CD4-positive, alpha-beta memory T cell (primary cell): Measurements from ENCODE around the gene UCP2. TPM values are rescaled to one million over a fixed set of nuclear protein-coding genes. Genes with fewer than 3 reads are reported as not detected.

Source experiments
- CTCF ChIA-PET: fragments of 350-600 bp; sonication (Branson Sonifier 250); formaldehyde crosslinking; loops from one replicate; lab custom pipeline; 2021; ENCODE audit warnings: inconsistent platforms; ENCODE audit not compliant: partially characterized antibody; lab: Charles Lee
- POLR2A ChIA-PET: fragments of 350-600 bp; sonication (Branson Sonifier 250); formaldehyde crosslinking; loops from one replicate; lab custom pipeline; 2021; ENCODE audit not compliant: partially characterized antibody; lab: Charles Lee
- DNase-seq, 5 donors: peaks; one replicate each; pipeline versions ENCODE4 v3.0.0 to v3.0.0-alpha.2; 2020 to 2022; ENCODE audit warnings: mixed read lengths in 1 of 5
- H3K27ac ChIP-seq: one replicate; pipeline ENCODE4 v1.7.0; 2013; ENCODE audit warnings: low read depth, low read length
- H3K27me3 ChIP-seq: 2 replicates; pipeline ENCODE4 v1.7.0; 2013; ENCODE audit warnings: mild to moderate bottlenecking, low read length, moderate library complexity; ENCODE audit not compliant: insufficient read depth
- H3K36me3 ChIP-seq: 2 replicates; pipeline ENCODE4 v1.7.0; 2013; ENCODE audit warnings: mild to moderate bottlenecking, low read length, moderate library complexity; ENCODE audit not compliant: insufficient read depth
- H3K4me1 ChIP-seq: 2 replicates; pipeline ENCODE4 v1.7.0; 2013; ENCODE audit warnings: mild to moderate bottlenecking, low read length, moderate library complexity; ENCODE audit not compliant: insufficient read depth
- H3K4me3 ChIP-seq, 2 donors: one replicate each; pipeline ENCODE4 v1.7.0; 2013; ENCODE audit warnings: low read length in 2 of 2, mild to moderate bottlenecking in 1 of 2
- H3K9me3 ChIP-seq, 2 donors: one replicate each; pipeline ENCODE4 v1.7.0; 2013; ENCODE audit warnings: low read length in 2 of 2, control low read depth in 1 of 2; ENCODE audit not compliant: control insufficient read depth in 1 of 2
- H3K27ac Mint-ChIP-seq, 7 donors: one replicate each; pipeline ENCODE4 v1.8.0; 2020 to 2021; ENCODE audit warnings: mixed read lengths in 7 of 7, mild to moderate bottlenecking in 6 of 7, inconsistent platforms in 3 of 7, moderate library complexity in 3 of 7
- H3K27me3 Mint-ChIP-seq, 2 donors: one replicate each; pipeline ENCODE4 v1.8.0; 2020 to 2021; ENCODE audit warnings: mixed read lengths in 2 of 2
- H3K36me3 Mint-ChIP-seq, 2 donors: one replicate each; pipeline ENCODE4 v1.8.0; 2020 to 2021; ENCODE audit warnings: mixed read lengths in 2 of 2, inconsistent platforms in 1 of 2, mild to moderate bottlenecking in 1 of 2
- H3K4me1 Mint-ChIP-seq, 4 donors: one replicate each; pipeline ENCODE4 v1.8.0; 2020 to 2021; ENCODE audit warnings: mixed read lengths in 4 of 4, mild to moderate bottlenecking in 1 of 4
- H3K4me3 Mint-ChIP-seq, 8 donors: one replicate each; pipeline ENCODE4 v1.8.0; 2020 to 2021; ENCODE audit warnings: mixed read lengths in 8 of 8, mild to moderate bottlenecking in 7 of 8, moderate library complexity in 6 of 8, inconsistent platforms in 3 of 8
- H3K9me3 Mint-ChIP-seq, 8 donors: one replicate each; pipeline ENCODE4 v1.8.0; 2020 to 2021; ENCODE audit warnings: mixed read lengths in 8 of 8, mild to moderate bottlenecking in 5 of 8, inconsistent platforms in 3 of 8, moderate library complexity in 1 of 8
- intact Hi-C: fragments of 100-400 bp; cut with micrococcal nuclease; formaldehyde crosslinking; loops from one replicate; pipeline ENCODE4 v1.15.1; 2023
- polyA plus RNA-seq, 2 donors: library from polyadenylated mRNA; unstranded; fragments of 300-500 nt; fragmentation: Illumina TruSeq; gene quantifications; one replicate each; pipeline ENCODE4 v1.2.3, GENCODE V29; 2021
- total RNA-seq, 2 experiments: library from RNA; stranded (reverse); gene quantifications; one replicate each; pipeline ENCODE4 v1.2.3, GENCODE V29; 2021

Gene UCP2
- total and polyA plus RNA-seq, 4 experiments from 2014 or later = 325 to 1,459 (median 623) TPM

DNA sequence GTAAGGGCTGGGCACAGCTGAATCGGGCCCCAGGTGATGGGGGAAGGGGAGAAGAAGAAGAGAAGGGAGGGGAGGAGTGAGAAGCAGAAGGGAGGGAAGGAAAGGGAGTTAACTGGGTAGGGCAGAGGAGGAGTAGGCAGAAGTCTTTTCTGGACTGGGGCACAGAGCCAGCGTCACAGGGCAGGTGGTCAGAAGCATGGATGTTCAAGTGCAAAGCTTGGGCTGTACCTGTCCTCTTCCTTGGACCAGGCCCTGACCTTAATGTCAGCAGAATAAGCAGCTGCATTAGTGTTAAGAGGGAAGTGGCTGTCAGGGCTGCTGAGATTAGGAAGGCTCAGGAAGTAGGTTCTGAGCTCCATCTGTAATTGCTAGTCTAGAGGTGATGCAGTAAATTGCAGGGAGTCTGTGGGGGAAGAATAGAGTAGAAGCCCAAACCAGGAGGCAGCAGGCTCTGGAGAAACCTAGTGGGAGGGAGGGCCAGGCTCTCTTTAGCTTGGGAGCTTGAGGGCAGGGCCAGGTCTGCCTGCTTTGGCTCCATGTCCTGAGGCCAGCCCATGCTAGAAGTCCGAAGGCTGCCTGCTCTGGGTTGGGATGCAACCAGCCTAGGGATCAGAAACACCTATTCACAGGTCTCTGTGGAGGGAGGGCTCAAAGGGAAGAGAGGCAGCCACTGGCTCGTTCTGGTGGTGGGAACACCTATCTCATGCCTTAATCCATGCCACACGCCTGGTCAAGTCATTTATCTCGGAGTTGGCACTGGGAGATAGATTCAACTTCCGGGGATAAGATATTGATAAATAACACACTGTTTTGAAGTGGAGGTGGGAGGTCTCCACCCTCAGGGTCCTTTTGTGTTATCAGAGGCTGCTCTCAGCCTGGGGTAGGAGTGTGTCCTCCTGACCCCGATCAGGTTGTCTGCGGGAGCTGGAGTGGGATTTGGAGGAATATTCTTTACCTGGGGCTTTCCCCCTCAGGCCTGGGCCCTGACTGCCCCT is 28.0 kb upstream of the UCP2 start:
- DNase-seq = no peak
- Histone ChIP-seq H3K36me3 (no peaks in the 10 kb centered on the region), H3K27ac (peak overlapping the region; percentile 73), H3K4me1 (peaks cover 100% of the 10 kb centered on the region), H3K9me3 (no peaks in the 10 kb centered on the region), H3K4me3 (peak overlapping the region; percentile 10 to 39), H3K27me3 (no peaks in the 10 kb centered on the region)
- H3K27me3 Mint-ChIP-seq = no peaks in the 10 kb centered on the region
- peaks cover 0 to 6% of the 10 kb centered on the region in 2 donors for H3K36me3 Mint-ChIP-seq
- intact Hi-C loops = loop anchor here (1.0 to 2.0 kb wide), 2 partner anchors 14 to 30 kb away; no protein-coding TSS in a partner anchor
- ChIA-PET CTCF (interaction anchor here (0.6 to 2.3 kb wide), 10 partner anchors 10 to 51 kb away, joined by 3 to 13 read pairs (median 3); no protein-coding TSS in a partner anchor), POLR2A (interaction anchor here (0.5 to 35.3 kb wide), 6 partner anchors 7 to 165 kb away, joined by 3 to 2221 read pairs (median 5); partner anchors contain the start of genes C2CD3, PPME1 and UCP2)
- H3K4me1 Mint-ChIP-seq = peaks cover 36 to 95% (median 75%) of the 10 kb centered on the region in 4 donors
- H3K4me3 Mint-ChIP-seq = peak overlapping the region in 7 of 8 donors; percentile 51 to 87 (median 71)
- peak overlapping the region; percentile 94 to 99 (median 96) for H3K27ac Mint-ChIP-seq
- H3K9me3 Mint-ChIP-seq = peaks cover 0 to 2% (median 0%) of the 10 kb centered on the region in 8 donors

DNA sequence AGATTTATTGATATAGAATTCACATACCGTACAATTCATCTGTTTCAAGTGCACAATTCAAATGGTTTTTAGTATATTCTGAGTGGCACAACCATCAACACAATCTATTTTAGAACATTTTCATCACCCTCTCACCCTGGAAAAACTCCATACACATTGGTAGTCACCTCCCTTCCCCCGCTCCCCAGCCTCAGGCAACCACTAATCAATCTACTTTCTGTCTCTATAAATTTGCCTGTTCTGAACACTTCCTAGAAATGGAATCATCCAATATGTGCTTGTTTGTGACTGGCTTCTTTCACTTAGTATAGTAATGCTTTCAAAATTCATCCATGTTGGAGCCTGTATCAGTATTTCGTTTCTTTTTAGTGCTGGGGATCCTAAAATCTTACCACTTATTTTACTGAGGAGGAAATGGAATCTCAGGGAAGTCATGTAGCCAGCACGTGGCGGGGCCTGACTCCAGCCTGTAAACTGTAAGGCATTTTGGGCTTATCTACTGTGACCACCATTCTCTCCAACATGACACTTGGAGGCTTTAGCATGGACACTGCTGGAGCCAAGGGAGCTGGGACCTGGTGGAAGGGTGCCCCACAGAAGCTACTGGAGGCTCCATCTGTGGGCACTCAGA is 27.1 kb upstream of the UCP2 start:
- H3K36me3 ChIP-seq = no peaks in the 10 kb centered on the region
- Mint-ChIP-seq H3K9me3 (peaks cover 0 to 2% (median 0%) of the 10 kb centered on the region in 8 donors), H3K27ac (peak overlapping the region; percentile 94 to 99 (median 96)), H3K36me3 (peaks cover 0 to 10% of the 10 kb centered on the region in 2 donors), H3K27me3 (no peaks in the 10 kb centered on the region), H3K4me3 (peak overlapping the region in 7 of 8 donors; percentile 51 to 87 (median 67)), H3K4me1 (peaks cover 44 to 95% (median 75%) of the 10 kb centered on the region in 4 donors)
- H3K4me3 ChIP-seq = no peak overlapping the region
- H3K27me3 ChIP-seq = no peaks in the 10 kb centered on the region
- POLR2A ChIA-PET = interaction anchor here (0.5 to 35.3 kb wide), 3 partner anchors 9 to 166 kb away, joined by 3 to 2221 read pairs (median 6); partner anchors contain the start of gene UCP2
- intact Hi-C loops = loop anchor here (2.0 kb wide), 1 partner anchor 13 kb away; no protein-coding TSS in a partner anchor
- H3K9me3 ChIP-seq = no peaks in the 10 kb centered on the region
- no peak for DNase-seq
- CTCF ChIA-PET = interaction anchor here (0.6 to 2.3 kb wide), 6 partner anchors 15 to 51 kb away, joined by 3 to 7 read pairs (median 3); no protein-coding TSS in a partner anchor
- H3K27ac ChIP-seq = peak overlapping the region; percentile 73
- peaks cover 100% of the 10 kb centered on the region for H3K4me1 ChIP-seq

DNA sequence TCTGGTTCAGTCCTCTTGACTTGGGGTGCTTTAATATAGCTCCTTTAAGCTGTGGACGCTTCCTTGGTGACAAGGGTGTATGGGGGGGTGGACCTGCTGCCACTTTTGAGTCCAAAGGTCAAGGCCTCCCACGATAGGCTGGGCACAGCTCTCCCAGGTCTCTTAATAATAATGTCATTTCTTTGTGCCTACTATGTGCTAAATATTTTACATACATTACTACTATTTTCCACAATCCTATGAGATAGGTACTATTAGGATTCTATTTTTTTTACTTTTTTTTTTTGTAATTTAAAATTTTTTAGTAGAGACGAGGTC is 26.5 kb upstream of the UCP2 start:
- peaks cover 50 to 95% (median 72%) of the 10 kb centered on the region in 4 donors for H3K4me1 Mint-ChIP-seq
- Histone ChIP-seq H3K4me1 (peaks cover 100% of the 10 kb centered on the region), H3K9me3 (no peaks in the 10 kb centered on the region), H3K27me3 (no peaks in the 10 kb centered on the region), H3K4me3 (no peak overlapping the region), H3K36me3 (no peaks in the 10 kb centered on the region), H3K27ac (peak overlapping the region; percentile 22)
- no peaks in the 10 kb centered on the region for H3K27me3 Mint-ChIP-seq
- intact Hi-C loops = no loop called here
- H3K36me3 Mint-ChIP-seq = peaks cover 0 to 11% of the 10 kb centered on the region in 2 donors
- peak overlapping the region in 3 of 8 donors; percentile 39 to 67 (median 52) for H3K4me3 Mint-ChIP-seq
- peak overlapping the region; percentile 75 to 96 (median 88) for H3K27ac Mint-ChIP-seq
- POLR2A ChIA-PET = interaction anchor here (1.7 to 35.3 kb wide), 3 partner anchors 10 to 28 kb away, joined by 5 to 2221 read pairs (median 6); partner anchors contain the start of gene UCP2
- peak in 1 of 5 donors; percentile 29 for DNase-seq
- H3K9me3 Mint-ChIP-seq = peaks cover 0 to 2% (median 0%) of the 10 kb centered on the region in 8 donors
- CTCF ChIA-PET = interaction anchor here (1.8 kb wide), 1 partner anchor 29 kb away, joined by 7 read pairs; no protein-coding TSS in a partner anchor

DNA sequence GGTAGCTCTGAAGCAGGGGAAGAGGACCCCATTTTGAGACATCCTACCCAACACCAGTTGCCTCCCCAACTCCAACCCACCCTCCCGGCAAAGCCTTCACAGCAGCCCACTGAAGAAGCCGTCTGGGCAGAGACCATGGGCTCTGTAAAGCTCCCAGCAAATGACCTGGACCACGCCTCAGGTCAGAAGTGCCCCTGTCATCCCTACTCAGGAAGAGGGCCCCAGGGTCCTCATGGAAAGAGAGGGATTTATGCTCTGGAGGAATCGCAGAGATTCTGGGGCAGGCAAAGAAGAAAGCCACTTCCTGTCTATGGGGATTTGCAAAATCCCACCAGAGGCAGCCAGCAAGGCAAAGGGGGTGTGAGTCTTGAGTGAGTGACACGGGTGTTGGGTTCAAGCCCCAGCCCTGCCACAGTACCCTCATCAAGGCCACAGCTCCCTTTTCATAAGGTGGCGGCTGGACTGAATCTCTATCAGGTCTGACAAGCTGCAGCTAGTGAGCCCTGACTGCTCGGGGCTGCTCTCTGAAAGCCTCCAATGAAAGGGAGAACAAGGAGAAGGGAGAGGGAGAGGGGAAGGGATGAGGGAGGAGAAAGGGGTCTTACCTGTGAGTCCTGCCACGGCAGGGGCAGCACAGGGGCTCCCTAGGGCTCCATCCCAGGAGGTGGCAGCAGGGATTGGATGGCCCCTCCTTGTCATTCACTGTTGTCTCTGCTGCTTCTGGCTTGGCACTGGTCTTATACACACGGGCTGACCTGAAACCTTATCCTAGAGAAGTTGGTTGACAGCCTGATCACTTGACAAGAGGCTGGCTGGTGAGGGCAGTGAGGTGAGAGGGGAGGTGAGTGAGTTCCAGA is 26.0 kb upstream of the UCP2 start, which contains the start of gene UCP3:
Gene UCP3, minus strand, starts transcription at position 713 of the 857 bp plus-strand sequence. CDS start 2,043 bp downstream, outside the sequence.
- Histone ChIP-seq H3K27ac (peak within 1 kb of the TSS; percentile 73), H3K4me1 (peaks cover 100% of the 10 kb centered on the region), H3K27me3 (no peaks in the 10 kb centered on the region), H3K9me3 (no peaks in the 10 kb centered on the region), H3K36me3 (no peaks in the 10 kb centered on the region), H3K4me3 (no peak within 1 kb of the TSS)
- DNase-seq = no peak
- H3K27ac Mint-ChIP-seq = peak within 1 kb of the TSS; percentile 88 to 99 (median 95)
- peak within 1 kb of the TSS in 7 of 8 donors; percentile 39 to 87 (median 51) for H3K4me3 Mint-ChIP-seq
- CTCF ChIA-PET = interaction anchor here (1.4 to 1.8 kb wide), 4 partner anchors 11 to 36 kb away, joined by 4 to 7 read pairs (median 5); no protein-coding TSS in a partner anchor
- intact Hi-C loops = no loop called here
- H3K9me3 Mint-ChIP-seq = peaks cover 0 to 2% (median 0%) of the 10 kb centered on the region in 8 donors
- H3K27me3 Mint-ChIP-seq = no peaks in the 10 kb centered on the region
- peaks cover 0 to 12% of the 10 kb centered on the region in 2 donors for H3K36me3 Mint-ChIP-seq
- peaks cover 56 to 95% (median 72%) of the 10 kb centered on the region in 4 donors for H3K4me1 Mint-ChIP-seq
- POLR2A ChIA-PET = interaction anchor here (0.6 to 35.3 kb wide), 4 partner anchors 10 to 403 kb away, joined by 3 to 2221 read pairs (median 6); partner anchors contain the start of gene UCP2

DNA sequence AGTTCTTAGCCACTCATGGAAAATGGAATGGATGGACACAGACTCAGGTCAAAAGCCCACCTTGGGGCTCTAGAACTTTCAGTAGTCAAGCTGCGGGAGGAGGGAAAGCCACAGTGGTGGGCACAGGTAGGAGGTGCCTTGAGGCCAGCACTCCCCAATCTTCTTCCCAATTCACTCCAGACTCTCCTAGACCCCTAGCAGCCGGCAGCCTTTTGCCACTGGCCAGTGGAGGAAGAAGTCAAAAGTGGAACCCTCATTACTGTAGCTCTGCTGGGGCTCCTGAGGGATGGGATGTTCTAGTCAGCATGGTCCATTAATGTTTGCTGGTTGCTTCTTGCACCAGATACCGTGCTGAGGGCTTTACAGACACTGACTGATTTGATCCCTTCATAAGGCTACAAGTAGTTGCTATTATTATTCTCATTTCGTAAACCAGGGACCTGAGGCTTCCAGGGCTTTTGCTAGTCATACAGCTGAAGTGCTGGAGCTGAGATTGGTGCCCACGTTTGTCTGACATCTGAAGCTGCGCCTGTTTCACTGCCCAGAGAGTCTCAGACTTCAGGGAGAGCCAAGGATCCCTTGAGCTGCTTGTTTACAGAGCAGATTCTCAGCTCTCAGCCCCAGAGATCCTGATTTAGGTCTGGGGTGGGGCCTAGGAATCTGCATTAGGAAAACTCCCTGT is 25.2 kb upstream of the UCP2 start:
- ChIA-PET POLR2A (interaction anchor here (0.6 to 35.3 kb wide), 5 partner anchors 8 to 403 kb away, joined by 3 to 2221 read pairs (median 5); partner anchors contain the start of gene UCP2), CTCF (interaction anchor here (1.4 to 1.8 kb wide), 4 partner anchors 10 to 36 kb away, joined by 4 to 7 read pairs (median 5); no protein-coding TSS in a partner anchor)
- H3K4me3 Mint-ChIP-seq = peak overlapping the region in 1 of 8 donors; percentile 15
- Histone ChIP-seq H3K27me3 (no peaks in the 10 kb centered on the region), H3K27ac (peak overlapping the region; percentile 30), H3K36me3 (no peaks in the 10 kb centered on the region), H3K4me1 (peaks cover 99% of the 10 kb centered on the region), H3K9me3 (no peaks in the 10 kb centered on the region), H3K4me3 (no peak overlapping the region)
- peaks cover 0 to 2% (median 0%) of the 10 kb centered on the region in 8 donors for H3K9me3 Mint-ChIP-seq
- H3K36me3 Mint-ChIP-seq = peaks cover 6 to 18% of the 10 kb centered on the region in 2 donors
- H3K27me3 Mint-ChIP-seq = no peaks in the 10 kb centered on the region
- DNase-seq = peak in 1 of 5 donors; percentile 23
- peaks cover 63 to 98% (median 72%) of the 10 kb centered on the region in 4 donors for H3K4me1 Mint-ChIP-seq
- intact Hi-C loops = no loop called here
- H3K27ac Mint-ChIP-seq = peak overlapping the region; percentile 35 to 96 (median 75)
